K562 (cell line): ENCODE results near the gene FCER2. TPM values are rescaled to one million over a fixed set of nuclear protein-coding genes. Genes with fewer than 3 reads are reported as not detected.

Source experiments
- ATAC-seq: fragments of 200-7000 bp; cut with Tn5 transposase; 3 replicates; pipeline ENCODE4 v1.9.1; 2020; ENCODE audit warnings: moderate library complexity
- BruUV-seq: library from RNA; stranded (reverse); fragments of 400-500 nt; replicated peaks from 2 replicates; lab custom pipeline; 2021; lab: Mats Ljungman, UMichigan
- CTCF ChIA-PET: fragments of 300-600 bp; formaldehyde crosslinking; extraction: SDS; loops from one replicate; lab custom pipeline; 2021; ENCODE audit warnings: low intra/inter-chr PET ratio; lab: Yijun Ruan, JAX
- POLR2A ChIA-PET: fragments of 300-600, 350-650 bp; sonication (Branson Sonifier 250); formaldehyde crosslinking; extraction: SDS; loops from one replicate; lab custom pipeline; 2021; ENCODE audit warnings: antibody characterized with exemption, inconsistent platforms; lab: Yijun Ruan, JAX
- DNase-seq, 4 experiments: peaks; one replicate each; pipeline versions ENCODE4 v3.0.0 to v3.0.0-alpha.2; 2011 to 2018; ENCODE audit warnings: low spot score in 3 of 4, mixed read lengths in 3 of 4; ENCODE audit errors: extremely low read depth in 1 of 4
- FAIRE-seq: peaks from 2 replicates; lab custom pipeline; 2011; peaks lifted over from hg19 to GRCh38; lab: Jason Lieb, UNC
- H2AFZ ChIP-seq: 2 replicates; pipeline ENCODE4 v1.6.0; 2011; ENCODE audit warnings: low read depth, low read length, control low read depth, inconsistent platforms
- H3K27ac ChIP-seq: fragments of 200-600 bp; 3 replicates; pipeline ENCODE4 v1.8.0; 2011; ENCODE audit warnings: low read depth, mild to moderate bottlenecking, control low read depth, inconsistent platforms, low read length, moderate library complexity, mixed read lengths; ENCODE audit errors: extremely low read depth
- H3K27me3 ChIP-seq, 2 experiments: fragments of 300-600 bp in 1 of 2; 2 replicates in 1 of 2; 3 replicates in 1 of 2; pipeline versions ENCODE4 v1.6.0 to v1.8.0; 2011; ENCODE audit warnings: inconsistent platforms in 2 of 2, low read length in 2 of 2, mild to moderate bottlenecking in 1 of 2, mixed read lengths in 1 of 2, moderate library complexity in 1 of 2; ENCODE audit not compliant: control insufficient read depth in 2 of 2, insufficient read depth in 2 of 2
- H3K36me3 ChIP-seq: fragments of 300-600 bp; 3 replicates; pipeline ENCODE4 v1.8.0; 2011; ENCODE audit warnings: mild to moderate bottlenecking, low read length, inconsistent platforms; ENCODE audit not compliant: control insufficient read depth, insufficient read depth
- H3K4me1 ChIP-seq, 2 experiments: fragments of 200-600 bp in 1 of 2; replicated peaks in 1 of 2; 2 replicates in 1 of 2; 3 replicates in 1 of 2; pipeline versions ENCODE4 v1.5.1 to v1.8.0; 2011; ENCODE audit warnings: inconsistent platforms in 2 of 2, low read length in 2 of 2, mild to moderate bottlenecking in 1 of 2, mixed read lengths in 1 of 2, moderate library complexity in 1 of 2; ENCODE audit not compliant: control insufficient read depth in 2 of 2, insufficient read depth in 2 of 2
- H3K4me2 ChIP-seq: 2 replicates; pipeline ENCODE4 v1.6.1; 2011; ENCODE audit warnings: low read length, control low read depth, inconsistent platforms, mixed read lengths; ENCODE audit not compliant: insufficient read depth
- H3K4me3 ChIP-seq: fragments of 200-600 bp; sonication (generic), shearing (Covaris generic); 2 replicates; pipeline ENCODE4 v1.5.1; 2016; ENCODE audit warnings: control low read depth, inconsistent platforms
- H3K79me2 ChIP-seq: fragments of 200-600 bp; 3 replicates; pipeline ENCODE4 v1.8.0; 2011; ENCODE audit warnings: low read length, inconsistent platforms; ENCODE audit not compliant: control insufficient read depth, insufficient read depth
- H3K9ac ChIP-seq, 2 experiments: 2 replicates each; pipeline versions ENCODE4 v1.6.0 to v1.6.1; 2011; ENCODE audit warnings: low read depth in 2 of 2, low read length in 2 of 2, control low read depth in 1 of 2, inconsistent platforms in 1 of 2, mild to moderate bottlenecking in 1 of 2, mixed read lengths in 1 of 2; ENCODE audit not compliant: insufficient read depth in 1 of 2
- H3K9me1 ChIP-seq: one replicate; pipeline ENCODE4 v1.6.0; 2011; ENCODE audit warnings: inconsistent platforms, mild to moderate bottlenecking, low read length, moderate library complexity; ENCODE audit not compliant: control insufficient read depth, insufficient read depth
- H3K9me3 ChIP-seq: replicated peaks from 2 replicates; pipeline ENCODE4 v1.5.1; 2011; ENCODE audit warnings: low read depth, low read length, inconsistent platforms; ENCODE audit not compliant: control insufficient read depth, insufficient read depth
- H4K20me1 ChIP-seq: replicated peaks from 2 replicates; pipeline ENCODE4 v1.6.1; 2011; ENCODE audit warnings: low read length, inconsistent platforms, mixed read lengths; ENCODE audit not compliant: control insufficient read depth, insufficient read depth
- BCLAF1 ChIP-seq, 2 experiments: fragments of 450-650 bp in 1 of 2; IDR thresholded peaks; 2 replicates each; pipeline ENCODE4 v1.6.1; 2011 to 2017; ENCODE audit warnings: low read depth in 2 of 2, antibody characterized with exemption in 1 of 2, borderline replicate concordance in 1 of 2, low read length in 1 of 2, mild to moderate bottlenecking in 1 of 2, mixed read lengths in 1 of 2; ENCODE audit not compliant: control insufficient read depth in 1 of 2
- FOS ChIP-seq: IDR thresholded peaks from 3 replicates; pipeline ENCODE4 v1.6.1; 2011; ENCODE audit not compliant: insufficient read length; ENCODE audit errors: extremely low read depth
- FOXP1 ChIP-seq: sonication (generic); formaldehyde crosslinking; IDR thresholded peaks from 2 replicates; pipeline ENCODE4 v1.8.0; 2022; ENCODE audit warnings: mild to moderate bottlenecking, missing genetic modification reagents
- KAT8 ChIP-seq: fragments of 450-650 bp; IDR thresholded peaks from 2 replicates; pipeline ENCODE4 v1.6.1; 2016; ENCODE audit warnings: low read depth, mild to moderate bottlenecking
- PATZ1 ChIP-seq: fragments of 250-450 bp; sonication (Bioruptor Pico); IDR thresholded peaks from 2 replicates; pipeline ENCODE4 v1.5.0; 2020; ENCODE audit warnings: mild to moderate bottlenecking, borderline replicate concordance
- SMARCA5 ChIP-seq: fragments of 450-650 bp; IDR thresholded peaks from 2 replicates; pipeline ENCODE4 v1.6.1; 2016
- SP1 ChIP-seq: sonication (generic); formaldehyde crosslinking; IDR thresholded peaks from 2 replicates; pipeline ENCODE4 v1.8.1; 2022; ENCODE audit warnings: mild to moderate bottlenecking, missing genetic modification reagents
- SP2 ChIP-seq: IDR thresholded peaks from 2 replicates; pipeline ENCODE4 v1.6.1; 2011; ENCODE audit warnings: mild to moderate bottlenecking, low read depth, low read length, moderate library complexity; ENCODE audit not compliant: poor library complexity, severe bottlenecking; ENCODE audit errors: extremely low read depth
- ZNF134 ChIP-seq: fragments of 250-450 bp; sonication (Bioruptor Pico); conservative IDR thresholded peaks from 2 replicates; pipeline ENCODE4 v1.4.0; 2020
- ZNF449 ChIP-seq: fragments of 250-450 bp; sonication (Bioruptor Pico); IDR thresholded peaks from 2 replicates; pipeline ENCODE4 v1.8.0; 2022; ENCODE audit warnings: moderate library complexity, mild to moderate bottlenecking, inconsistent platforms
- ZNF780A ChIP-seq: fragments of 250-450 bp; sonication (Bioruptor Pico); IDR thresholded peaks from 2 replicates; pipeline ENCODE4 v1.5.0; 2021; ENCODE audit warnings: mild to moderate bottlenecking
- WGBS: fragments of 100-300 bp; shearing (Covaris generic); methylation state at CpG from one replicate; pipeline ENCODE4 v1.1.6; 2016; ENCODE audit warnings: low coverage, mixed read lengths; ENCODE audit not compliant: insufficient coverage; ENCODE audit errors: missing lambda C conversion rate; 5-methylcytosine and 5-hydroxymethylcytosine counted together
- in situ Hi-C: fragments of 300-500 bp; cut with MboI; formaldehyde crosslinking; loops from 4 replicates; pipeline ENCODE4 v1.15.0; 2018; ENCODE audit warnings: inconsistent platforms, mixed read lengths
- intact Hi-C: fragments of 100-400 bp; cut with micrococcal nuclease; formaldehyde crosslinking; loops from 2 replicates; pipeline ENCODE4 v1.14.2; 2022
- polyA plus RNA-seq, 8 experiments: library from polyadenylated mRNA; depleted of rRNA in 4 of 8; stranded (reverse) in 5 of 8; unstranded in 3 of 8; fragments of >200 nt; fragmentation: Nextera tagmentation in 2 of 8; fragmentation: Illumina TruSeq in 1 of 8; extraction: Ambion mirVana in 2 of 8; extraction: Trizol in 1 of 8; gene quantifications; 2 replicates each; pipeline versions ENCODE4 v1.2.1 to v1.2.3, GENCODE V29; 2011 to 2014; ENCODE audit warnings: inconsistent platforms in 1 of 8, missing spikeins in 1 of 8
- total RNA-seq, 7 experiments: library from RNA; depleted of rRNA in 6 of 7; stranded (reverse); fragments of >200 nt in 6 of 7; fragmentation: Illumina TruSeq in 2 of 7; extraction: Trizol in 2 of 7; gene quantifications; 2 replicates each; pipeline versions ENCODE4 v1.2.1 to v1.2.3, GENCODE V29; 2011 to 2021; ENCODE audit warnings: low replicate concordance in 1 of 7

Gene FCER2
- total and polyA plus RNA-seq, 9 of the 15 experiments (the other 6 are each of a cell fraction or from before 2014, with no cell fraction given): 0.11 TPM; not detected in 8

DNA sequence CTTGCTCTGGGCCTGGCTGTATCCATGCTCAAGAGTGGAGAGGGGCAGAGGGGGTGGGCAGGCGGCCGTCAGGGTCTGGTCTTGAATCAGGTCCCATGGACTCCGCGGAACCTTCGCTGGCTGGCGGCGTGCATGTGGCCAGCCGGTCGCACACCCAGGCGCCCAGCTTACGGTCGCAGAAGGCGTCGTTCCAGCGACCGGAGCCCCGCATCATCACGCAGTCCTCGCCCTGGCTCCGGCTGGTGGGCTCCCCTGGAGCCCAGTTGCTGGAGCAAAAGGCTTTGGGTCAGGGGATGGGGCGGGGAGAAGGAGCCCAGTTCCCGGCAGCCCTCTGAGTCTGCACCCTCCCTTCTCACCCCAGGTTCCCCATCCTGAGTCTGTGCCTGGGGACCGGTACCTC is 12.8 kb downstream of the FCER2 start:
- H3K4me2 ChIP-seq: no peak overlapping the region
- DNase-seq (no peak), ATAC-seq (no peak), FAIRE-seq (no peak)
- no peak overlapping the region for H3K9ac ChIP-seq
- WGBS: 39% methylated on average over 19 of the region's 23 CpGs
- H4K20me1 ChIP-seq: no peaks in the 10 kb centered on the region
- ChIA-PET POLR2A (interaction anchor here (0.6 to 1.0 kb wide), 3 partner anchors 9 to 26 kb away, joined by 3 read pairs; no protein-coding TSS in a partner anchor), CTCF (no interaction called here)
- intact Hi-C loops: loop anchor here (10.0 kb wide), 1 partner anchor 334 kb away; no protein-coding TSS in a partner anchor
- BruUV-seq: no TSS peak
- H3K27ac ChIP-seq: no peak overlapping the region
- peaks cover 3% of the 10 kb centered on the region for H3K9me3 ChIP-seq
- H3K4me1 ChIP-seq: peaks cover 0 to 11% of the 10 kb centered on the region in 2 experiments; a peak in 1 of 5 replicates
- no peak for TF ChIP-seq KAT8
- TF ChIP-seq ZNF134 (CRISPR knock-in tag): no peak
- no peak for TF ChIP-seq FOS
- no peak for TF ChIP-seq SP2
- TF ChIP-seq ZNF780A (CRISPR knock-in tag): no peak
- TF ChIP-seq PATZ1 (CRISPR knock-in tag): no peak
- no peak for TF ChIP-seq SP1 (CRISPR knock-in tag)
- no peak for TF ChIP-seq ZNF449 (CRISPR knock-in tag)
- no peak for TF ChIP-seq BCLAF1 (IDR thresholded peaks at IDR 0.05; ENCODE audit: borderline replicate concordance in 1 of 2, control insufficient read depth in 1 of 2, low read depth in 2 of 2, low read length in 1 of 2)
- TF ChIP-seq SMARCA5: no peak
- TF ChIP-seq FOXP1 (CRISPR knock-in tag): no peak
- in situ Hi-C loops: loop anchor here (10.0 kb wide), 1 partner anchor 334 kb away; no protein-coding TSS in a partner anchor
- peaks cover 5 to 50% of the 10 kb centered on the region in 2 experiments; a peak in 3 of 5 replicates for H3K27me3 ChIP-seq
- no peak overlapping the region for H2AFZ ChIP-seq
- H3K9me1 ChIP-seq: no peaks in the 10 kb centered on the region
- H3K4me3 ChIP-seq: no peak overlapping the region
- H3K36me3 ChIP-seq: no peaks in the 10 kb centered on the region
- H3K79me2 ChIP-seq: no peaks in the 10 kb centered on the region
